Liver (tissue), 9 donors: ENCODE results near the gene IL23A. TPM values are rescaled to one million over a fixed set of nuclear protein-coding genes. Genes with fewer than 3 reads are reported as not detected.

Source experiments
- DNase-seq: peaks from one replicate; pipeline ENCODE4 v3.0.0-alpha.2; 2017; ENCODE audit warnings: low spot score
- H3K27ac ChIP-seq, 2 donors: one replicate each; pipeline ENCODE4 v1.7.0; 2013; ENCODE audit warnings: inconsistent platforms in 2 of 2, low read length in 2 of 2, control low read depth in 1 of 2, low read depth in 1 of 2, mild to moderate bottlenecking in 1 of 2
- H3K27me3 ChIP-seq, 4 donors: one replicate each; pipeline versions ENCODE4 v1.6.1 to v1.7.0; 2013; ENCODE audit warnings: low read length in 3 of 4, inconsistent platforms in 1 of 4, mild to moderate bottlenecking in 1 of 4, moderate library complexity in 1 of 4; ENCODE audit not compliant: control insufficient read depth in 4 of 4, insufficient read depth in 4 of 4
- H3K36me3 ChIP-seq, 4 donors: one replicate each; pipeline versions ENCODE4 v1.6.1 to v1.7.0; 2013; ENCODE audit warnings: low read length in 3 of 4, mild to moderate bottlenecking in 3 of 4, low read depth in 1 of 4, moderate library complexity in 1 of 4; ENCODE audit not compliant: control insufficient read depth in 4 of 4, insufficient read depth in 3 of 4
- H3K4me1 ChIP-seq, 4 donors: one replicate each; pipeline versions ENCODE4 v1.6.1 to v1.7.0; 2013; ENCODE audit warnings: low read length in 3 of 4, mild to moderate bottlenecking in 3 of 4, moderate library complexity in 1 of 4; ENCODE audit not compliant: control insufficient read depth in 4 of 4, insufficient read depth in 4 of 4
- H3K4me3 ChIP-seq, 3 donors: one replicate each; pipeline versions ENCODE4 v1.6.1 to v1.7.0; 2013; ENCODE audit warnings: low read length in 3 of 3, control low read depth in 1 of 3, low read depth in 1 of 3, mild to moderate bottlenecking in 1 of 3
- H3K9ac ChIP-seq, 2 donors: one replicate each; pipeline ENCODE4 v1.7.0; 2013; ENCODE audit warnings: low read length in 2 of 2, mild to moderate bottlenecking in 2 of 2, moderate library complexity in 2 of 2, control low read depth in 1 of 2, low read depth in 1 of 2
- H3K9me3 ChIP-seq, 4 donors: one replicate each; pipeline versions ENCODE4 v1.6.1 to v1.7.0; 2013; ENCODE audit warnings: low read length in 3 of 4; ENCODE audit not compliant: control insufficient read depth in 4 of 4
- ATF3 ChIP-seq: IDR thresholded peaks from 2 replicates; pipeline ENCODE4 v1.6.1; 2016; ENCODE audit warnings: antibody characterized with exemption
- CTCF ChIP-seq: fragments of 150-350 bp; IDR thresholded peaks from 2 replicates; pipeline ENCODE4 v1.5.1; 2017; ENCODE audit warnings: improper control_type of control experiment, low read depth, low read length; ENCODE audit not compliant: missing input control
- EGR1 ChIP-seq, 2 donors: IDR thresholded peaks; 2 replicates each; pipeline ENCODE4 v1.6.1; 2016 to 2018; ENCODE audit warnings: antibody characterized with exemption in 2 of 2, low read depth in 2 of 2
- FOXA1 ChIP-seq: IDR thresholded peaks from 2 replicates; pipeline ENCODE4 v1.6.1; 2016; ENCODE audit warnings: antibody characterized with exemption
- GABPA ChIP-seq, 2 donors: IDR thresholded peaks in 1 of 2; conservative IDR thresholded peaks in 1 of 2; 2 replicates each; pipeline ENCODE4 v1.6.1; 2016; ENCODE audit warnings: antibody characterized with exemption in 2 of 2, mild to moderate bottlenecking in 1 of 2, moderate library complexity in 1 of 2
- HNF4A ChIP-seq, 2 donors: conservative IDR thresholded peaks; 2 replicates each; pipeline ENCODE4 v1.6.1; 2016; ENCODE audit warnings: antibody characterized with exemption in 2 of 2, mild to moderate bottlenecking in 2 of 2
- HNF4G ChIP-seq: IDR thresholded peaks from 2 replicates; pipeline ENCODE4 v1.6.1; 2016; ENCODE audit warnings: antibody characterized with exemption
- JUND ChIP-seq, 2 donors: IDR thresholded peaks; 2 replicates each; pipeline ENCODE4 v1.6.1; 2016; ENCODE audit warnings: antibody characterized with exemption in 2 of 2
- NR2F2 ChIP-seq: IDR thresholded peaks from 2 replicates; pipeline ENCODE4 v1.6.1; 2016; ENCODE audit warnings: antibody characterized with exemption
- RAD21 ChIP-seq, 2 donors: IDR thresholded peaks; 2 replicates each; pipeline ENCODE4 v1.6.1; 2016; ENCODE audit warnings: antibody characterized with exemption in 2 of 2, mild to moderate bottlenecking in 2 of 2
- REST ChIP-seq: IDR thresholded peaks from 2 replicates; pipeline ENCODE4 v1.6.1; 2016; ENCODE audit warnings: antibody characterized with exemption, mild to moderate bottlenecking
- RXRA ChIP-seq, 2 donors: IDR thresholded peaks; 2 replicates each; pipeline ENCODE4 v1.6.1; 2017 to 2018; ENCODE audit warnings: antibody characterized with exemption in 2 of 2, mild to moderate bottlenecking in 1 of 2
- SP1 ChIP-seq: IDR thresholded peaks from 2 replicates; pipeline ENCODE4 v1.6.1; 2018; ENCODE audit warnings: antibody characterized with exemption, mild to moderate bottlenecking
- TAF1 ChIP-seq: conservative IDR thresholded peaks from 2 replicates; pipeline ENCODE4 v1.6.1; 2016; ENCODE audit warnings: antibody characterized with exemption, mild to moderate bottlenecking
- WGBS: extraction: QIAGEN DNeasy Blood & Tissue Kit; methylation state at CpG from one replicate; pipeline ENCODE4 v1.1.7; 2013; 5-methylcytosine and 5-hydroxymethylcytosine counted together
- polyA plus RNA-seq, 2 donors: library from polyadenylated mRNA; stranded (reverse) in 1 of 2; unstranded in 1 of 2; fragments of 200-250 nt in 1 of 2; fragments of >200 nt in 1 of 2; fragmentation: Nextera tagmentation in 1 of 2; extraction: Ambion mirVana in 1 of 2; gene quantifications; one replicate each; pipeline versions ENCODE4 v1.2.1 to v1.2.3, GENCODE V29; 2013 to 2015
- total RNA-seq, 2 donors: library from RNA; depleted of rRNA; stranded (reverse); fragments of >200 nt; gene quantifications; one replicate each; pipeline ENCODE4 v1.2.3, GENCODE V29; 2014
- TF ChIP-seq, protein P1 (sequence below): IDR thresholded peaks from 2 replicates; pipeline ENCODE4 v1.6.1; 2016; ENCODE audit warnings: antibody characterized with exemption
- TF ChIP-seq, protein P2 (sequence below): IDR thresholded peaks from 2 replicates; pipeline ENCODE4 v1.6.1; 2016; ENCODE audit warnings: antibody characterized with exemption
- donor health status: healthy.
- donor health status: healthy.
- donor health status: healthy.
- donor health status: healthy.
- donor health status: healthy.

IL23A gene
- total and polyA plus RNA-seq, 4 donors = 0.14 to 0.25 (median 0.22) TPM; not detected in 1

DNA sequence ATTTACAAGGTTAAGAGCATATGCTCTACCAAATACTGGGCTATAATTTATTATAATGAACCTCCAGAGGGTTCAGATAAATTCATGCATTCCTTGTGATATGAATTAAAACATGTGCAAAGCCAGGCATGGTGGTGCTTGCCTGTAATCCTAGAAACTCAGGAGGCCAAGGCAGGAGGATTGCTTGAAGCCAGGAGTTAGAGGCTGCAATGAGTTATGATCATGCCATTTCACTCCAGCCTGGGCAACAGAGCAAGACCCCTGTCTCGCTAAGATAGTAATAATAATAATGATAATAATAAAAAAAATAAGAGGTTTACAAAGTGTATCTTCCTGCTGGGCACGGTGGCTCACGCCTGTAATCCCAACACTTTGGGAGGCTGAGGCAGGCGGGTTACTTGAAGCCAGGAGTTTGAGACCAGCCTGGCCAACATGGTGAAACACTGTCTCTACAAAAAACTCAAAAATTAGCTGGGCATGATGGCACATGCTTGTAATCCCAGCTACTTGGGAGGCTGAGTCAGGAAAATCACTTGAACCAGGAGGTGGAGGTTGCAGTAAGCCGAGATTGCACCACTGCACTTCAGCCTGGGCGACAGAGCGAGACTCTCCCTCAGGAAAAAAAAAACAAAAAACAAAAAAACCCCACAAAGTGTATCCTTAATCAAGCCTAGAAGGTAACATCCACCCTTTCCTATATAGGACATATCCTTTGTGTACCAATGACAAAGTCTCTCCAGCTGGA lies 31.3 kb upstream of the IL23A start:
- H3K9ac ChIP-seq = no peak overlapping the region
- peaks cover 1 to 30% (median 19%) of the 10 kb centered on the region in 4 donors for H3K4me1 ChIP-seq
- no peak overlapping the region for H3K4me3 ChIP-seq
- H3K36me3 ChIP-seq = peaks cover 9 to 26% (median 18%) of the 10 kb centered on the region in 4 donors
- H3K9me3 ChIP-seq = no peaks in the 10 kb centered on the region
- no peaks in the 10 kb centered on the region for H3K27me3 ChIP-seq
- TF ChIP-seq GABPA (IDR thresholded peaks at IDR 0.05 in 1 of 2, conservative IDR thresholded peaks at IDR 0.05 in 1 of 2) = no peak
- no peak for TF ChIP-seq ATF3
- TF ChIP-seq RXRA (IDR thresholded peaks at IDR 0.05) = no peak
- no peak for TF ChIP-seq NR2F2
- no peak for TF ChIP-seq FOXA1
- TF ChIP-seq HNF4G = no peak
- no peak overlapping the region for H3K27ac ChIP-seq
- 96% methylated on average over 7 of the region's 7 CpGs for WGBS
- no peak for DNase-seq

GRCh38 chr12:56308714-56309113 lies 30.0 kb upstream of the IL23A start:
- 94% methylated on average over 3 of the region's 3 CpGs for WGBS
- peaks cover 9 to 26% (median 19%) of the 10 kb centered on the region in 4 donors for H3K36me3 ChIP-seq

More at GRCh38 chr12:56308714-56309113, 30.0 kb upstream of the IL23A start:
- no peaks in the 10 kb centered on the region for H3K27me3 ChIP-seq
- TF ChIP-seq CTCF (no peak), NR2F2 (no peak), JUND (IDR thresholded peaks at IDR 0.05) (no peak), RAD21 (IDR thresholded peaks at IDR 0.05) (no peak), TAF1 (no peak), ATF3 (no peak), EGR1 (IDR thresholded peaks at IDR 0.05; ENCODE audit: low read depth in 2 of 2) (no peak), HNF4A (conservative IDR thresholded peaks at IDR 0.05) (no peak), REST (no peak), FOXA1 (no peak), HNF4G (no peak), GABPA (IDR thresholded peaks at IDR 0.05 in 1 of 2, conservative IDR thresholded peaks at IDR 0.05 in 1 of 2) (no peak), SP1 (no peak)
- TF ChIP-seq, protein P1, sequence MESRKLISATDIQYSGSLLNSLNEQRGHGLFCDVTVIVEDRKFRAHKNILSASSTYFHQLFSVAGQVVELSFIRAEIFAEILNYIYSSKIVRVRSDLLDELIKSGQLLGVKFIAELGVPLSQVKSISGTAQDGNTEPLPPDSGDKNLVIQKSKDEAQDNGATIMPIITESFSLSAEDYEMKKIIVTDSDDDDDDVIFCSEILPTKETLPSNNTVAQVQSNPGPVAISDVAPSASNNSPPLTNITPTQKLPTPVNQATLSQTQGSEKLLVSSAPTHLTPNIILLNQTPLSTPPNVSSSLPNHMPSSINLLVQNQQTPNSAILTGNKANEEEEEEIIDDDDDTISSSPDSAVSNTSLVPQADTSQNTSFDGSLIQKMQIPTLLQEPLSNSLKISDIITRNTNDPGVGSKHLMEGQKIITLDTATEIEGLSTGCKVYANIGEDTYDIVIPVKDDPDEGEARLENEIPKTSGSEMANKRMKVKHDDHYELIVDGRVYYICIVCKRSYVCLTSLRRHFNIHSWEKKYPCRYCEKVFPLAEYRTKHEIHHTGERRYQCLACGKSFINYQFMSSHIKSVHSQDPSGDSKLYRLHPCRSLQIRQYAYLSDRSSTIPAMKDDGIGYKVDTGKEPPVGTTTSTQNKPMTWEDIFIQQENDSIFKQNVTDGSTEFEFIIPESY = no peak
- TF ChIP-seq, protein P2, sequence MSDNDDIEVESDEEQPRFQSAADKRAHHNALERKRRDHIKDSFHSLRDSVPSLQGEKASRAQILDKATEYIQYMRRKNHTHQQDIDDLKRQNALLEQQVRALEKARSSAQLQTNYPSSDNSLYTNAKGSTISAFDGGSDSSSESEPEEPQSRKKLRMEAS = no peak
- DNase-seq = no peak
- peaks cover 1 to 21% (median 9%) of the 10 kb centered on the region in 4 donors for H3K4me1 ChIP-seq
- H3K9ac ChIP-seq = no peak overlapping the region
- no peak overlapping the region for H3K4me3 ChIP-seq
- H3K27ac ChIP-seq = no peak overlapping the region
- no peaks in the 10 kb centered on the region for H3K9me3 ChIP-seq
